H1 (cell line): ENCODE measurements around the gene MTF2. TPM values are rescaled to one million over a fixed set of nuclear protein-coding genes. Genes with fewer than 3 reads are reported as not detected.

Experiments used
- CBX8 ChIP-seq: fragments of 300-800, 300-1000 bp; sonication (generic); IDR thresholded peaks from 2 replicates; pipeline ENCODE4 v1.7.1; 2016; ENCODE audit warnings: low read depth, low read length, borderline replicate concordance
- CTBP2 ChIP-seq: IDR thresholded peaks from 2 replicates; pipeline ENCODE4 v1.7.0; 2011; ENCODE audit warnings: borderline replicate concordance, mild to moderate bottlenecking, moderate library complexity, mixed read lengths, low read length; ENCODE audit not compliant: insufficient read depth, insufficient read length
- EGR1 ChIP-seq: IDR thresholded peaks from 2 replicates; pipeline ENCODE4 v1.6.1; 2011; ENCODE audit warnings: low read depth, low read length, borderline replicate concordance
- EZH2 ChIP-seq: fragments of 200-600 bp; sonication (generic); IDR thresholded peaks from 2 replicates; pipeline ENCODE4 v1.7.1; 2012; ENCODE audit warnings: low read depth, mild to moderate bottlenecking, moderate library complexity, low read length, inconsistent platforms; ENCODE audit not compliant: severe bottlenecking
- FOSL1 ChIP-seq: IDR thresholded peaks from 2 replicates; pipeline ENCODE4 v1.6.1; 2011; ENCODE audit warnings: mild to moderate bottlenecking, low read depth, low read length, moderate library complexity; ENCODE audit not compliant: insufficient read depth
- GABPA ChIP-seq: IDR thresholded peaks from 2 replicates; pipeline ENCODE4 v1.6.1; 2011; ENCODE audit warnings: mild to moderate bottlenecking, low read length, moderate library complexity, borderline replicate concordance; ENCODE audit not compliant: insufficient read depth
- GTF2F1 ChIP-seq: IDR thresholded peaks from 2 replicates; pipeline ENCODE4 v1.6.1; 2012; ENCODE audit warnings: low read depth, low read length, improper control_type of control experiment, borderline replicate concordance
- HDAC6 ChIP-seq: IDR thresholded peaks from one replicate; pipeline ENCODE4 v1.7.1; 2012; ENCODE audit warnings: low read depth, mild to moderate bottlenecking, inconsistent platforms, low read length, moderate library complexity
- JUN ChIP-seq: IDR thresholded peaks from 2 replicates; pipeline ENCODE4 v1.6.1; 2011; ENCODE audit warnings: low read depth, mild to moderate bottlenecking, improper control_type of control experiment, low read length
- MAFK ChIP-seq: IDR thresholded peaks from 2 replicates; pipeline ENCODE4 v1.6.1; 2012; ENCODE audit warnings: low read depth, mild to moderate bottlenecking, improper control_type of control experiment, low read length
- PHF8 ChIP-seq: fragments of 200-600 bp; sonication (generic); conservative IDR thresholded peaks from 2 replicates; pipeline ENCODE4 v1.7.1; 2012; ENCODE audit warnings: low read depth, mild to moderate bottlenecking, inconsistent platforms, low read length, moderate library complexity
- POLR2AphosphoS5 ChIP-seq: IDR thresholded peaks from 2 replicates; pipeline ENCODE4 v1.6.1; 2011; ENCODE audit warnings: low read depth, low read length
- RBBP5 ChIP-seq: IDR thresholded peaks from 2 replicates; pipeline ENCODE4 v1.7.1; 2012; ENCODE audit warnings: low read depth, mild to moderate bottlenecking, inconsistent platforms, low read length, moderate library complexity, borderline replicate concordance
- RFX5 ChIP-seq: IDR thresholded peaks from 2 replicates; pipeline ENCODE4 v1.6.1; 2011; ENCODE audit warnings: low read depth, low read length, improper control_type of control experiment, borderline replicate concordance
- RNF2 ChIP-seq: fragments of 200-900, 300-1000 bp; sonication (generic); IDR thresholded peaks from 2 replicates; pipeline ENCODE4 v1.7.1; 2016; ENCODE audit warnings: borderline replicate concordance, low read depth, mild to moderate bottlenecking, antibody characterized with exemption, low read length; ENCODE audit not compliant: poor library complexity, severe bottlenecking; ENCODE audit errors: missing control alignments
- SP4 ChIP-seq: IDR thresholded peaks from 2 replicates; pipeline ENCODE4 v1.6.1; 2012; ENCODE audit warnings: low read length, inconsistent platforms
- SUZ12 ChIP-seq: fragments of 200-600 bp; sonication (generic); IDR thresholded peaks from 2 replicates; pipeline ENCODE4 v1.6.1; 2012; ENCODE audit warnings: mild to moderate bottlenecking, inconsistent platforms, low read length, moderate library complexity, mixed read lengths
- TEAD4 ChIP-seq: IDR thresholded peaks from 2 replicates; pipeline ENCODE4 v1.6.1; 2012; ENCODE audit warnings: low read depth, low read length, inconsistent platforms, mixed read lengths
- polyA plus RNA-seq, 7 experiments: library from polyadenylated mRNA; depleted of rRNA in 3 of 7; stranded (reverse) in 5 of 7; unstranded in 2 of 7; fragments of >200 nt in 5 of 7; fragments of 200-250 nt in 2 of 7; gene quantifications; 1 replicate in 5 of 7; 2 replicates in 1 of 7; 4 replicates in 1 of 7; pipeline versions ENCODE4 v1.2.1 to v1.2.3, GENCODE V29; 2011 to 2013; ENCODE audit warnings: missing spikeins in 2 of 7, mixed read lengths in 2 of 7
- total RNA-seq: library from RNA; stranded (reverse); fragmentation: NEBNext Ultra II Directional; extraction: Animal tissue kit (Norgen Biotek cat#: 25700); gene quantifications from 2 replicates; pipeline ENCODE4 v1.2.1, GENCODE V29; 2021
- TF ChIP-seq, protein P1 (sequence below): IDR thresholded peaks from 2 replicates; pipeline ENCODE4 v1.6.1; 2012; ENCODE audit warnings: low read length, inconsistent platforms

MTF2 gene
- total and polyA plus RNA-seq, 2 of the 8 experiments (the other 6 are each of a cell fraction or from before 2014, with no cell fraction given) = 72.1 to 102 TPM

GRCh38 chr1:93179886-93180722, 101.0 kb downstream of the MTF2 start, which contains the start of gene TMED5 (continued):
- TF ChIP-seq RNF2 (no peak), EGR1 (no peak), GABPA (no peak), RFX5 (no peak), MAFK (no peak), PHF8 (peak; percentile 40), FOSL1 (no peak), SP4 (peak; percentile 22; the same call in 1 of the 2 replicates), POLR2AphosphoS5 (peak; percentile 64), GTF2F1 (no peak), CTBP2 (no peak), HDAC6 (no peak), TEAD4 (no peak), CBX8 (no peak), RBBP5 (peak; percentile 40; the same call in 1 of the 2 replicates), JUN (no peak), EZH2 (no peak), SUZ12 (no peak)
- TF ChIP-seq, protein P1, sequence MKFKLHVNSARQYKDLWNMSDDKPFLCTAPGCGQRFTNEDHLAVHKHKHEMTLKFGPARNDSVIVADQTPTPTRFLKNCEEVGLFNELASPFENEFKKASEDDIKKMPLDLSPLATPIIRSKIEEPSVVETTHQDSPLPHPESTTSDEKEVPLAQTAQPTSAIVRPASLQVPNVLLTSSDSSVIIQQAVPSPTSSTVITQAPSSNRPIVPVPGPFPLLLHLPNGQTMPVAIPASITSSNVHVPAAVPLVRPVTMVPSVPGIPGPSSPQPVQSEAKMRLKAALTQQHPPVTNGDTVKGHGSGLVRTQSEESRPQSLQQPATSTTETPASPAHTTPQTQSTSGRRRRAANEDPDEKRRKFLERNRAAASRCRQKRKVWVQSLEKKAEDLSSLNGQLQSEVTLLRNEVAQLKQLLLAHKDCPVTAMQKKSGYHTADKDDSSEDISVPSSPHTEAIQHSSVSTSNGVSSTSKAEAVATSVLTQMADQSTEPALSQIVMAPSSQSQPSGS = no peak
